Duodenal mucosa (tissue), 2 donors: Measurements from ENCODE around the gene TNS1.

Source experiments
- H3K27ac ChIP-seq: one replicate; pipeline ENCODE4 v1.7.0; 2013; ENCODE audit warnings: low read depth, low read length
- H3K27me3 ChIP-seq, 2 donors: one replicate each; pipeline ENCODE4 v1.7.0; 2013; ENCODE audit warnings: low read length in 2 of 2, control low read depth in 1 of 2; ENCODE audit not compliant: insufficient read depth in 2 of 2, control insufficient read depth in 1 of 2
- H3K36me3 ChIP-seq, 2 donors: one replicate each; pipeline ENCODE4 v1.7.0; 2013; ENCODE audit warnings: low read length in 2 of 2, control low read depth in 1 of 2; ENCODE audit not compliant: insufficient read depth in 2 of 2, control insufficient read depth in 1 of 2
- H3K4me1 ChIP-seq, 2 donors: one replicate each; pipeline ENCODE4 v1.7.0; 2013; ENCODE audit warnings: low read length in 2 of 2, control low read depth in 1 of 2; ENCODE audit not compliant: insufficient read depth in 2 of 2, control insufficient read depth in 1 of 2
- H3K4me3 ChIP-seq, 2 donors: one replicate each; pipeline ENCODE4 v1.7.0; 2013; ENCODE audit warnings: low read length in 2 of 2, low read depth in 1 of 2
- H3K9ac ChIP-seq, 2 donors: one replicate each; pipeline ENCODE4 v1.7.0; 2013; ENCODE audit warnings: low read length in 2 of 2, low read depth in 1 of 2
- H3K9me3 ChIP-seq, 2 donors: one replicate each; pipeline ENCODE4 v1.7.0; 2013; ENCODE audit warnings: low read length in 2 of 2, control low read depth in 1 of 2; ENCODE audit not compliant: control insufficient read depth in 1 of 2

The TNS1 gene

GRCh38 chr2:217858519-217859491 is 144.0 kb downstream of the TNS1 start:
- H3K4me3 ChIP-seq, result no peak overlapping the region
- H3K9me3 ChIP-seq, result no peaks in the 10 kb centered on the region
- H3K4me1 ChIP-seq, result no peaks in the 10 kb centered on the region
- H3K27me3 ChIP-seq, result no peaks in the 10 kb centered on the region
- H3K36me3 ChIP-seq, result peaks cover 0 to 4% of the 10 kb centered on the region in 2 donors
- H3K9ac ChIP-seq, result no peak overlapping the region
- peak overlapping the region; percentile 67 for H3K27ac ChIP-seq

DNA sequence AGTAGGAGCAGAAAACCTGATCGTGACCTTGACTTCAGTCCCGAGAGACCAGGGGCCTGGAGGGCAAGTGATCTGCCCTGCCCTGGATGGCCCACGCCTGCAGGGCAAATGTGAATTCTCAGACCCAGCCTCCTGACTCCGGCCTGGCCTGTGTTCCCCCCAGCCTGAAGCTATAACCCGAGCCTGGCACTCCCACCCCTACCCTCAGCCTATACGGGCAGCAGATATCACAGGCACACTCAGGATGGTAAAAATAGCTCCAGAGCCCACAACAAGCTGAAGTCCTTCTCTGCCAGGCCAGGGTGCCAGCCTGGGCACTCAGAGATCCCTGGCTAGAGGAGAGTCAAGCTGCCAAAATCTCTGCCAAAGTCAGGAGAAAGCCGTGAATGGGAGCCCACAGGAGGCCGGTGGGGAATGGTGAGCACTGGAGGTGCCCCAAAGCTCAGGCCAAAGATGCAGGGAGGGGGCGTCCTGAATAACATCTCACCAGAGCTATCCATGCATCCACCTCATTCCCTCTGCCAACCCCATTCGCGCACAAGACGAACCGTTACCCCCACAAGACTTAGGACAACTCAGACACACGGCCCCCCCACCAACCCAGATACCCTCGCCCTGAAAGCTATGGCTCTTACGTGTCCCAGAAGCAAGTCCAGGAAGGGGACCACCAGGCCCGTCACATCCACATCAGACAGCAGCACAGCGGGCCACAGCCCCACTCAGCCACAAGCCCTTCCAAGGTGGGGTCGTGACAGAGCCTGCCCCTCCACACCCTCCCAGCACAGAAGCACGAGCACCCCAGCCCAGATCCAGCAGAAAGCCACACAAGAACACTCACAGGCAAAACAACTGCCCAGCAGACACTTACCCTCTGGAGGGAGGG is 144.9 kb downstream of the TNS1 start:
- Histone ChIP-seq H3K4me1 (no peaks in the 10 kb centered on the region), H3K27ac (no peak overlapping the region), H3K4me3 (no peak overlapping the region), H3K36me3 (peaks cover 0 to 4% of the 10 kb centered on the region in 2 donors), H3K9me3 (no peaks in the 10 kb centered on the region), H3K9ac (no peak overlapping the region), H3K27me3 (no peaks in the 10 kb centered on the region)

GRCh38 chr2:217856871-217857270 is 145.9 kb downstream of the TNS1 start:
- no peak overlapping the region for H3K27ac ChIP-seq
- H3K27me3 ChIP-seq, result no peaks in the 10 kb centered on the region
- no peak overlapping the region for H3K4me3 ChIP-seq
- peaks cover 0 to 4% of the 10 kb centered on the region in 2 donors for H3K36me3 ChIP-seq
- no peaks in the 10 kb centered on the region for H3K9me3 ChIP-seq
- no peak overlapping the region for H3K9ac ChIP-seq
- no peaks in the 10 kb centered on the region for H3K4me1 ChIP-seq

- Histone ChIP-seq H3K4me1 (peaks cover 0 to 5% of the 10 kb centered on the region in 2 donors), H3K27ac (no peak overlapping the region), H3K9ac (no peak overlapping the region), H3K36me3 (peaks cover 0 to 4% of the 10 kb centered on the region in 2 donors), H3K9me3 (no peaks in the 10 kb centered on the region), H3K27me3 (no peaks in the 10 kb centered on the region), H3K4me3 (no peak overlapping the region)
Observed at GRCh38 chr2:217856159-217856558, 146.6 kb downstream of the TNS1 start.

GRCh38 chr2:217854684-217855420 is 147.9 kb downstream of the TNS1 start:
- H3K9me3 ChIP-seq, result no peaks in the 10 kb centered on the region
- no peak overlapping the region for H3K9ac ChIP-seq
- H3K27me3 ChIP-seq, result no peaks in the 10 kb centered on the region
- no peak overlapping the region for H3K4me3 ChIP-seq
- peaks cover 0 to 4% of the 10 kb centered on the region in 2 donors for H3K36me3 ChIP-seq
- H3K27ac ChIP-seq, result no peak overlapping the region
- H3K4me1 ChIP-seq, result peaks cover 0 to 13% of the 10 kb centered on the region in 2 donors

DNA sequence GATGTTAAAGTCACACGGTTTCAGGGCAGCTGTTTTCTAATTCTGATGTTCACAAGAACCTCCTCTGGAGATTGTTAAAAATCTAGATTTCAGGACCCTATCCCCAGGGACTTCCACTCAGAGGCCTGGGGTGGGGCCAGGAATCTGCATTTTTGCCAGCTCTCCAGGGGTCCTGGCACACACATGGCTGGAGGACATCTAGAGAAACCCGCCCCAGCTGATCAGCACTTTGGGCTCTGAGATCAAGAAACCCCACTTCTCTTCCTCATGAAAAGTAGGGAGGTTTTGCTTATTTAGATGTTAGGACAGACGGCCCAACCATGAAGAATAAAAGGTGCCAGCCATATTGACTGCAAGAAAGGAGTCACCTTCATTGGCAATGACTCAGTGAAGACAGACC is 148.8 kb downstream of the TNS1 start:
- H3K9ac ChIP-seq, result no peak overlapping the region
- peaks cover 0 to 4% of the 10 kb centered on the region in 2 donors for H3K36me3 ChIP-seq

GRCh38 chr2:217853301-217853881 is 149.4 kb downstream of the TNS1 start:
- Histone ChIP-seq H3K27me3 (no peaks in the 10 kb centered on the region), H3K4me1 (peaks cover 0 to 13% of the 10 kb centered on the region in 2 donors), H3K4me3 (no peak overlapping the region), H3K27ac (no peak overlapping the region), H3K9ac (no peak overlapping the region), H3K36me3 (peaks cover 0 to 9% of the 10 kb centered on the region in 2 donors), H3K9me3 (no peaks in the 10 kb centered on the region)

More for the DNA sequence above, 148.8 kb downstream of the TNS1 start:
- Histone ChIP-seq H3K4me1 (peaks cover 0 to 13% of the 10 kb centered on the region in 2 donors), H3K27ac (no peak overlapping the region), H3K4me3 (no peak overlapping the region), H3K27me3 (no peaks in the 10 kb centered on the region), H3K9me3 (no peaks in the 10 kb centered on the region)

DNA sequence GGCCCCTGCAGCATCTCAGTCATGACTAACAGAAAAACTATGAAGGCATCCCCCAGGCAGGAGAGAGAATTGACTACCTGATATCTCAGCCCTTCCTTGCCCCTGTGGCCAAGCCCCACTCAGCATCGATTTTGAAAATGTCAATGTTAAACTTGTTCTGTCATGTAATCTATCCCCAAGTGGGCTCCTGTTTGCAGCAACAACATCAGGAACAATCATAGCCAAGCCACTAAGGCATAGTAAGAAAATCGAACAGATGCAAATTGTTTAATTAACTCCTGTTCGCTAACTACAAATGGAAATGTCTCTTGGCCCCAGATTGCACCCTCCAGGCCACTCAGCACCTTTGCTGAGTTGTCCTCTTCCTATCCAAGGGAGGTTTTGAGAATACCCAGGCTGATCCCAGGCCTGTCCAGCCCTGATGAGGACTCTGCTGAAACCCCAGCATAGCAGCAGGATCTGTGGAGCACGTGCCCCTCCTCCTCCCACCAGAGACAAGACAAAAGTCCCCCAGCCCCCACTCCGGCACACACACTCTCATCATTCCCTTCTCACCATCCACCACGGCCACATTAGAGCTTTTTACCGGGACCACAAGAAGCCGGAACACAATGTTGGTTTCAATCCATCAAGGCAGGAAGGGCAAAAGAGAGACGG is 150.1 kb downstream of the TNS1 start:
- Histone ChIP-seq H3K4me1 (peaks cover 0 to 13% of the 10 kb centered on the region in 2 donors), H3K27me3 (no peaks in the 10 kb centered on the region), H3K36me3 (peaks cover 0 to 16% of the 10 kb centered on the region in 2 donors), H3K4me3 (no peak overlapping the region), H3K9me3 (no peaks in the 10 kb centered on the region), H3K9ac (no peak overlapping the region), H3K27ac (no peak overlapping the region)
